Measurements from ENCODE around the gene PPP1R13L. TPM values are rescaled to one million over a fixed set of nuclear protein-coding genes. Genes with fewer than 3 reads are reported as not detected.

PPP1R13L gene
- total and polyA plus RNA-seq, 2 of the 8 experiments (the other 6 are each of a cell fraction or from before 2014, with no cell fraction given) = 9.1 to 15.3 TPM

DNA sequence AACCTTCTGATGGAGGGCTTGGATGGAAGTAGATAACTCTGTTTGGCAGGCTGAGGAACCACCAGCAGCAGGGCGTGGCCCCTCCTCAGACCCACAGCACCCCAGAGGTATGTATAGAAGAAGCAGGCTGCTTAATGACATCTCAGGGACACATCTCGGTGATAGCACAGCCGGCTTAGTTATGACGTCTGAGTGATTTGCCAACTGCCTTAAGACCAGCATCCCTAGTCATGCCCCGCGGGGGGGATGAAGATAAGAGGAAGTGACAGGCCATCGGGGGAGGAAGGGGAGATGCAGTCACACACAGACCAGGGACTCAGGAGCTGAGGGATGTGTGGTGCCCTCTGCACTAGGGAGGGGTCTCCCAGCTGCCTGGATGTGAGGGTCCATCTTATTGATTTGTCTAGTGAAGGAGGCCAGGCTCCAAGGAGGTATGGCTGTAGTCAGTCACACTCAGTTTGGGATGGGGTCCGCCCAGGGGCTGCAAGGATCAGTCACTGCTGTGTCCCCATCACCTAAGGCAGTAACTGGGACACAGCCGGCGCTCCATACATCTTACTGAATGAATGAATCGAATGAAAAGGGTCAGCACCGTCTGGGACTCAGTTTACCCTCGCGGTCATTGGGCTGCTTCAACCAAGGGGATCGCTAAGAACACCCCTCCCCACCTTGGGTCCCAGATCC lies 38.1 kb upstream of the PPP1R13L start (continued):
- TF ChIP-seq CHD7 (IDR thresholded peaks at IDR 0.05; ENCODE audit: insufficient replicate concordance, low read length) (no peak), KDM4A (IDR thresholded peaks at IDR 0.05; ENCODE audit: low read depth, low read length, severe bottlenecking) (peak; percentile 35), ASH2L (IDR thresholded peaks at IDR 0.05; ENCODE audit: low read length) (peak; percentile 33)
